ENCODE results near the gene RNF214.
"Not testable (repeated sequence)": the region's sequence is repeated elsewhere in the genome, so short reads cannot be mapped to it uniquely, and the experiment has no call there.

Gene RNF214

GRCh38 chr11:117319214-117319840 lies 86.9 kb downstream of the RNF214 start:
- FAIRE-seq: no peak

GRCh38 chr11:117327255-117327566 lies 94.7 kb downstream of the RNF214 start:
- FAIRE-seq: not testable (repeated sequence)

- FAIRE-seq: peak; percentile 38
These were observed 95.3 kb downstream of the RNF214 start, which contains the start of gene CEP164 for GRCh38 chr11:117327567-117328374. Gene CEP164 (plus strand): TSS chr11:117327854. CDS start chr11:117338587, 10,733 bp downstream.

- no peak for FAIRE-seq
These were observed 96.0 kb downstream of the RNF214 start for GRCh38 chr11:117328375-117329010.

GRCh38 chr11:117332843-117333242 lies 100.4 kb downstream of the RNF214 start:
- no peak for FAIRE-seq

- no peak for FAIRE-seq
These were observed 101.4 kb downstream of the RNF214 start for GRCh38 chr11:117333917-117334316.

- FAIRE-seq: no peak
These were observed 102.4 kb downstream of the RNF214 start for GRCh38 chr11:117334896-117335295.

GRCh38 chr11:117335399-117335798 lies 102.9 kb downstream of the RNF214 start:
- FAIRE-seq: no peak
